ENCODE measurements around the gene RTEL1. TPM values are rescaled to one million over a fixed set of nuclear protein-coding genes. Genes with fewer than 3 reads are reported as not detected.

Gene RTEL1
- total and polyA plus RNA-seq, 10 donors, result 7.3 to 49.8 (median 40.2) TPM

DNA sequence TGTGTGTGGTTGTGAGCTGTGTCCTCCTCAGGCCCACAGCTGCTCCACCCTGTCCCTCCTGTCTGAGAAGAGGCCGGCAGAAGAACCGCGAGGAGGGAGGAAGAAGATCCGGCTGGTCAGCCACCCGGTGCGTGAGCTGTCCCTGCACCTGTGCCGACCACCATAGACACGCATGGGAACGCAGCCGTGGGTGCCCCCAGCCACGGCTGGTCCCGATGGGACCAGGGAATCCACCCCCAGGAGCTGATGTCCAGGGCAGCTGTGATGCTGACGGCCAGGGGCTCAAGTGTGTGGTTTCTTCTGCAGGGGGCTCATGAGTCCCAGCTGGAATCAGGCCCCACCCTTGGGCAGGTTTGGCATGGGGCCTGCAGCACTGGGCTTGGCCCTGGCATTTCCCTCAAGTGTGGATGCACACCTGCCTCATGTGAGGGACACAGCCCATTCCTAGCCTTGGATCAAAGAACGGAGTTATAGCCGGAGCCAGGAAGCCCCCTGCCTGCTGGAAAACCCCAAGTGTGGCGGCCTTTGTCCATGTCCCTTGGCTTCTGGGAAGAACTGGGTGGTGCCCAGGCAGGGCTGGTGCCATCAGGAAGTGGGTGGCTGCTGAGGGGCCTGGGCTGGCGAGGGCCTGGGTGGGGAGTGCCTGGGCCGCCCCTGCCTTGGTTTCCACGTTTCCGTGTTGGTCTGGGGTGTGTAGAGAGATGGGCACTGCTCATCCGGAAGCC, 33.8 kb downstream of the RTEL1 start:
- intact Hi-C loops (cut with DNase I; ENCODE audit: low total_unique reads), result no loop called here
- 64 to 82% (median 76%) methylated on average over 14 to 21 of the region's 21 CpGs for WGBS, 5 donors
- Histone ChIP-seq H3K4me3 (no peak overlapping the region), H3K27ac (peak overlapping the region in 7 of 8 donors; percentile 29 to 90 (median 44)), H3K27me3 (replicated peaks in 1 of 7) (peaks cover 0 to 11% (median 0%) of the 10 kb centered on the region in 7 donors), H3K4me1 (peaks cover 19 to 85% (median 60%) of the 10 kb centered on the region in 6 donors), H3K36me3 (peaks cover 0 to 41% (median 7%) of the 10 kb centered on the region in 6 donors), H3K9me3 (no peaks in the 10 kb centered on the region)
- peak; percentile 74 for DNase-seq
- peak in 2 of 3 donors; percentile 30 to 58 for TF ChIP-seq POLR2AphosphoS5 (IDR thresholded peaks at IDR 0.05)
- TF ChIP-seq, protein P1, sequence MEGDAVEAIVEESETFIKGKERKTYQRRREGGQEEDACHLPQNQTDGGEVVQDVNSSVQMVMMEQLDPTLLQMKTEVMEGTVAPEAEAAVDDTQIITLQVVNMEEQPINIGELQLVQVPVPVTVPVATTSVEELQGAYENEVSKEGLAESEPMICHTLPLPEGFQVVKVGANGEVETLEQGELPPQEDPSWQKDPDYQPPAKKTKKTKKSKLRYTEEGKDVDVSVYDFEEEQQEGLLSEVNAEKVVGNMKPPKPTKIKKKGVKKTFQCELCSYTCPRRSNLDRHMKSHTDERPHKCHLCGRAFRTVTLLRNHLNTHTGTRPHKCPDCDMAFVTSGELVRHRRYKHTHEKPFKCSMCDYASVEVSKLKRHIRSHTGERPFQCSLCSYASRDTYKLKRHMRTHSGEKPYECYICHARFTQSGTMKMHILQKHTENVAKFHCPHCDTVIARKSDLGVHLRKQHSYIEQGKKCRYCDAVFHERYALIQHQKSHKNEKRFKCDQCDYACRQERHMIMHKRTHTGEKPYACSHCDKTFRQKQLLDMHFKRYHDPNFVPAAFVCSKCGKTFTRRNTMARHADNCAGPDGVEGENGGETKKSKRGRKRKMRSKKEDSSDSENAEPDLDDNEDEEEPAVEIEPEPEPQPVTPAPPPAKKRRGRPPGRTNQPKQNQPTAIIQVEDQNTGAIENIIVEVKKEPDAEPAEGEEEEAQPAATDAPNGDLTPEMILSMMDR (IDR thresholded peaks at IDR 0.05 in 8 of 11, conservative IDR thresholded peaks at IDR 0.05 in 3 of 11), result no peak

DNA sequence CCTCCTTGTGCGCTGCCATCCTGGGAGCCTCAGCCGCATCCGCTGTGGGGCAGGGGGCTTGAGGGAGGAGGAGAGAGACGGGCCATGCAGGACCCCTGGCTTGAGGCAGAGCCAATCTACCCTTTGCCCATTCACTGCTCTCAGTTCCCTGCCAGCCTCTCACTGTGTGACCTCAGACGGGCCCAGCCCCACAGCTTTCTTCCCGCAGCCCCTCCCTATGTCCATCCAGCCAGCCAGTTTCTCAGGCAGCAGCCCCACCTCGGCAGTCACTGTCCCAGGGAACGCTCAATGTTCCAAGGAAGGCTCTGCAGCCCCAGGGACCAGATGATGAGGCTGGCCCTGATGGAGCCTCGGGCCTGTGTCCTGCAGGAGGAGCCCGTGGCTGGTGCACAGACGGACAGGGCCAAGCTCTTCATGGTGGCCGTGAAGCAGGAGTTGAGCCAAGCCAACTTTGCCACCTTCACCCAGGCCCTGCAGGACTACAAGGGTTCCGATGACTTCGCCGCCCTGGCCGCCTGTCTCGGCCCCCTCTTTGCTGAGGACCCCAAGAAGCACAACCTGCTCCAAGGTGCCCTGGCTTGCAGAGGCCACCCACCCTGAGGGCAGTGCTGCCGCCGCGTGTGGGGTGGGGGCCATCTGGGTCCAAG, 34.4 kb downstream of the RTEL1 start:
- Histone ChIP-seq H3K4me3 (no peak overlapping the region), H3K9me3 (no peaks in the 10 kb centered on the region), H3K4me1 (peaks cover 25 to 85% (median 60%) of the 10 kb centered on the region in 6 donors), H3K27me3 (replicated peaks in 1 of 7) (peaks cover 0 to 7% (median 0%) of the 10 kb centered on the region in 7 donors), H3K27ac (peak overlapping the region in 6 of 8 donors; percentile 40 to 90 (median 44)), H3K36me3 (peaks cover 0 to 44% (median 7%) of the 10 kb centered on the region in 6 donors)
- TF ChIP-seq, protein P1 (IDR thresholded peaks at IDR 0.05 in 8 of 11, conservative IDR thresholded peaks at IDR 0.05 in 3 of 11), result peak in 1 of 11 experiments; percentile 7
- TF ChIP-seq POLR2A (IDR thresholded peaks at IDR 0.05), result no peak
- peak in 2 of 3 donors; percentile 16 to 47 for TF ChIP-seq POLR2AphosphoS5 (IDR thresholded peaks at IDR 0.05)
- intact Hi-C loops (cut with DNase I; ENCODE audit: low total_unique reads), result no loop called here
- DNase-seq, result peak; percentile 65
- WGBS, 5 donors, result 68 to 86% (median 80%) methylated on average over 9 to 20 of the region's 20 CpGs

DNA sequence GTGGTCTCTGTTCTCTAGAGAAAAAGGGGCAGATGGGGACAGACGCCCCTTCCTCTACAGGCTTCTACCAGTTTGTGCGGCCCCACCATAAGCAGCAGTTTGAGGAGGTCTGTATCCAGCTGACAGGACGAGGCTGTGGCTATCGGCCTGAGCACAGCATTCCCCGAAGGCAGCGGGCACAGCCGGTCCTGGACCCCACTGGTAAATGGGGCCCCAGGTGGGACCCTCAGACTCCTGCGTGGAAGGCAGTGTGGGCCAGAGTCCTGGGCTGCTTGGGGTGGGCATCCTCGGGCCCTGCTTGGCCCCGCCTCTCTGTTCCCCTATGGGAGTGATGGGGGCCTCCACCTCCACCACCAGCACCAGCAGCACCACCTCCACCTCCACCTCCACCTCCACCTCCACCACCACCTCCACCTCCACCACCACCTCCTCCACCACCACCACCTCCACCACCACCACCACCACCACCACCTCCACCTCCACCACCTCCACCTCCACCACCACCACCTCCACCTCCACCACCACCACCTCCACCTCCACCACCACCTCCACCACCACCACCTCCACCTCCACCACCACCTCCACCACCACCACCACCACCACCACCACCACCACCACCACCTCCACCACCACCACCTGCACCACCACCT, 35.1 kb downstream of the RTEL1 start:
- H3K4me1 ChIP-seq, result peaks cover 28 to 85% (median 60%) of the 10 kb centered on the region in 6 donors
- WGBS, 5 donors, result 89 to 93% (median 90%) methylated on average over 3 to 10 of the region's 10 CpGs

More for the DNA sequence above, 35.1 kb downstream of the RTEL1 start:
- Histone ChIP-seq H3K4me3 (no peak overlapping the region), H3K9me3 (no peaks in the 10 kb centered on the region), H3K27ac (peak overlapping the region in 3 of 8 donors; percentile 44 to 90 (median 89)), H3K27me3 (replicated peaks in 1 of 7) (peaks cover 0 to 7% (median 0%) of the 10 kb centered on the region in 7 donors), H3K36me3 (peaks cover 0 to 51% (median 7%) of the 10 kb centered on the region in 6 donors)
- intact Hi-C loops (cut with DNase I; ENCODE audit: low total_unique reads), result no loop called here
- TF ChIP-seq POLR2AphosphoS5 (IDR thresholded peaks at IDR 0.05), result no peak
- TF ChIP-seq, protein P1 (IDR thresholded peaks at IDR 0.05 in 8 of 11, conservative IDR thresholded peaks at IDR 0.05 in 3 of 11), result no peak
- no peak for TF ChIP-seq POLR2A (IDR thresholded peaks at IDR 0.05)
- peak; percentile 66 for DNase-seq
